Cardiac muscle cell (in vitro differentiated cells and primary cell): ENCODE results near the gene CYP3A7. TPM values are rescaled to one million over a fixed set of nuclear protein-coding genes. Genes with fewer than 3 reads are reported as not detected.
"Not testable (repeated sequence)": the region's sequence is repeated elsewhere in the genome, so short reads cannot be mapped to it uniquely, and the experiment has no call there.

Experiments used
- DNase-seq, 2 donors: peaks; one replicate each; pipeline versions ENCODE4 v3.0.0 to v3.0.0-alpha.2; 2010 to 2017; ENCODE audit warnings: low read depth in 1 of 2, low spot score in 1 of 2
- H3K27ac ChIP-seq: fragments of 200-600 bp; sonication (generic); 2 replicates; pipeline ENCODE4 v1.5.1; 2016
- H3K27me3 ChIP-seq: fragments of 200-600 bp; sonication (generic); 2 replicates; pipeline ENCODE4 v1.6.0; 2016; ENCODE audit warnings: control low read depth
- H3K36me3 ChIP-seq: fragments of 200-600 bp; sonication (generic); 2 replicates; pipeline ENCODE4 v1.5.1; 2016; ENCODE audit warnings: control low read depth
- H3K4me1 ChIP-seq: fragments of 200-600 bp; sonication (generic); 2 replicates; pipeline ENCODE4 v1.8.1; 2017; ENCODE audit warnings: low read depth, mild to moderate bottlenecking, mixed run types
- H3K4me3 ChIP-seq: fragments of 200-600 bp; sonication (generic); 2 replicates; pipeline ENCODE4 v1.5.1; 2016; ENCODE audit warnings: mild to moderate bottlenecking
- H3K9me3 ChIP-seq: fragments of 200-600 bp; sonication (generic); 2 replicates; pipeline ENCODE4 v1.5.1; 2017; ENCODE audit warnings: low read depth, mild to moderate bottlenecking, control low read depth
- polyA plus RNA-seq: library from polyadenylated mRNA; unstranded; fragments of >200 nt; fragmentation: Nextera tagmentation; extraction: Ambion mirVana; gene quantifications from 2 replicates; pipeline ENCODE4 v1.2.1, GENCODE V29; 2016
- total RNA-seq: library from RNA; depleted of rRNA; stranded (reverse); fragments of >200 nt; gene quantifications from 2 replicates; pipeline ENCODE4 v1.2.3, GENCODE V29; 2016
- TF ChIP-seq, protein P1 (sequence below): IDR thresholded peaks from 2 replicates; pipeline ENCODE4 v1.5.1; 2012; ENCODE audit warnings: low read depth, mild to moderate bottlenecking, low read length

The CYP3A7 gene
- total and polyA plus RNA-seq, 2 experiments from 2014 or later, result 0.51 TPM; not detected in 1

GRCh38 chr7:99707096-99707495 is 27.9 kb downstream of the CYP3A7 start:
- H3K27me3 ChIP-seq, result no peaks in the 10 kb centered on the region
- H3K36me3 ChIP-seq, result no peaks in the 10 kb centered on the region
- no peak overlapping the region for H3K27ac ChIP-seq
- TF ChIP-seq, protein P1, sequence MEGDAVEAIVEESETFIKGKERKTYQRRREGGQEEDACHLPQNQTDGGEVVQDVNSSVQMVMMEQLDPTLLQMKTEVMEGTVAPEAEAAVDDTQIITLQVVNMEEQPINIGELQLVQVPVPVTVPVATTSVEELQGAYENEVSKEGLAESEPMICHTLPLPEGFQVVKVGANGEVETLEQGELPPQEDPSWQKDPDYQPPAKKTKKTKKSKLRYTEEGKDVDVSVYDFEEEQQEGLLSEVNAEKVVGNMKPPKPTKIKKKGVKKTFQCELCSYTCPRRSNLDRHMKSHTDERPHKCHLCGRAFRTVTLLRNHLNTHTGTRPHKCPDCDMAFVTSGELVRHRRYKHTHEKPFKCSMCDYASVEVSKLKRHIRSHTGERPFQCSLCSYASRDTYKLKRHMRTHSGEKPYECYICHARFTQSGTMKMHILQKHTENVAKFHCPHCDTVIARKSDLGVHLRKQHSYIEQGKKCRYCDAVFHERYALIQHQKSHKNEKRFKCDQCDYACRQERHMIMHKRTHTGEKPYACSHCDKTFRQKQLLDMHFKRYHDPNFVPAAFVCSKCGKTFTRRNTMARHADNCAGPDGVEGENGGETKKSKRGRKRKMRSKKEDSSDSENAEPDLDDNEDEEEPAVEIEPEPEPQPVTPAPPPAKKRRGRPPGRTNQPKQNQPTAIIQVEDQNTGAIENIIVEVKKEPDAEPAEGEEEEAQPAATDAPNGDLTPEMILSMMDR, result no peak
- DNase-seq, result peak in 1 of 2 donors; percentile 13
- no peak overlapping the region for H3K4me3 ChIP-seq
- no peaks in the 10 kb centered on the region for H3K9me3 ChIP-seq
- no peaks in the 10 kb centered on the region for H3K4me1 ChIP-seq

- Histone ChIP-seq H3K27ac (no peak overlapping the region), H3K27me3 (no peaks in the 10 kb centered on the region), H3K9me3 (no peaks in the 10 kb centered on the region), H3K36me3 (no peaks in the 10 kb centered on the region), H3K4me3 (no peak overlapping the region), H3K4me1 (peaks cover 10% of the 10 kb centered on the region)
- TF ChIP-seq, protein P1, result no peak
- no peak for DNase-seq
Measured at GRCh38 chr7:99699946-99700345, 35.0 kb downstream of the CYP3A7 start.

DNA sequence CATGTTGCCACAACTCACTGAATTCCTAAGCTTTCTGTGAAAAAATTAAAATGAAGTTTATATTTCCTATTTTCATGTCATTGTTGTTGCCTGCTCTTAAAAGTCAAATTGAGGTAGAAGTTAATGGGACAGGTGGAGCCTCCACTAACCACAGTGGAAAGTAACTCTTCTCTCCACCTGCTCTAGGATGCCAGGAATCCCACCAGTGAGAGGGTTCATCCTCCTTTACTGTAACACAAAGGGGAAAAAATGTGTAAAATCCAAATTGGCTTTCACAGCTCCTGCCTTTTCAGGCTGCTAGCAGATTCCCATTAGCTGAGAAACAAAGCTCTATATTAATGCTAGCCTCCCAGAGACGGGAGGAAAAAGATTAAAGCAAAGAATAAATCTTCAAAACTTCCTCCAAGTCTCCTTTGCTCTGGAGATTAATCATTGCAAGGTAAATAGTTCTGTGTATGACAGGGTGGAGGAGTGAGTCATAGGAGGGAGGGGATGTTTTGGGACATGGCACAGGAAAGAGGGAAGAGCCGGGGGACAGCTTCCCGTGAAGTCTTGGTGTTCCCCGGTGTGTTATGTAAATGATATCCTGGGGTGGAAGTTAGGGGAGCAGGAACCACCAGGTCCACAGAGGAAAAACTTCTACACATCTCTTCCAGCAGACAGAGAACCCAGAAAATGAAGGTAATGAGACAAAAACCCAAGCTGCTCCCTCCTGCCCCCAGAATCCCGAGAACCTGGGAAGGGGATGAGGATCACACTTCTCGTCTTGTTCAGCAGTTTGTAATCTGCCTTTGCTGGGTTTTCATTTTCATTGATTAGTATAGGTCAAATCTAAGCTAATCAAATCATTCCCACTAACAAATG is 35.9 kb downstream of the CYP3A7 start:
- not testable (repeated sequence) for H3K4me3 ChIP-seq, H3K27me3 ChIP-seq, H3K27ac ChIP-seq, H3K9me3 ChIP-seq, DNase-seq, H3K36me3 ChIP-seq
- peaks cover 19% of the 10 kb centered on the region for H3K4me1 ChIP-seq

DNA sequence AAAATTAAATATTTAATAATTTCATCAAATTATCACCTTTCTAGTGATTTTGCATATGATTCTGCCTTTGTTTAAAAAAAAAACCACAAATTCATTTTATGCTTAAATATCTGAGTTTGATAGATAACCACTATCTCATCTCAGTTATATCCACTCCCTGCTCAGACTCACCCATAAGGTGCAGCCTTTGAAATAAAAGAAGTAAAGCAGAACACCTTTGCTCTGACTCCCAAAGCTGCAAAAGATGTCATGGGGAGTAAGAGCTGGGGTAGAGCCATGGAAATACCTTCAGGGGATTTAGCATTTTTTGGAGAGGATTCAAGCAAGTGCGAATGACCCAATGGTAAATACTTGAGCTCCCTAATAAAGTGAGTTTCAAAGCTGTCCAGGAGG is 40.1 kb downstream of the CYP3A7 start:
- H3K4me1 ChIP-seq, result peaks cover 32% of the 10 kb centered on the region
- H3K4me3 ChIP-seq, result no peak overlapping the region
- no peaks in the 10 kb centered on the region for H3K9me3 ChIP-seq
- no peak overlapping the region for H3K27ac ChIP-seq
- H3K36me3 ChIP-seq, result no peaks in the 10 kb centered on the region
- no peaks in the 10 kb centered on the region for H3K27me3 ChIP-seq
- TF ChIP-seq, protein P1, result no peak
- no peak for DNase-seq

DNA sequence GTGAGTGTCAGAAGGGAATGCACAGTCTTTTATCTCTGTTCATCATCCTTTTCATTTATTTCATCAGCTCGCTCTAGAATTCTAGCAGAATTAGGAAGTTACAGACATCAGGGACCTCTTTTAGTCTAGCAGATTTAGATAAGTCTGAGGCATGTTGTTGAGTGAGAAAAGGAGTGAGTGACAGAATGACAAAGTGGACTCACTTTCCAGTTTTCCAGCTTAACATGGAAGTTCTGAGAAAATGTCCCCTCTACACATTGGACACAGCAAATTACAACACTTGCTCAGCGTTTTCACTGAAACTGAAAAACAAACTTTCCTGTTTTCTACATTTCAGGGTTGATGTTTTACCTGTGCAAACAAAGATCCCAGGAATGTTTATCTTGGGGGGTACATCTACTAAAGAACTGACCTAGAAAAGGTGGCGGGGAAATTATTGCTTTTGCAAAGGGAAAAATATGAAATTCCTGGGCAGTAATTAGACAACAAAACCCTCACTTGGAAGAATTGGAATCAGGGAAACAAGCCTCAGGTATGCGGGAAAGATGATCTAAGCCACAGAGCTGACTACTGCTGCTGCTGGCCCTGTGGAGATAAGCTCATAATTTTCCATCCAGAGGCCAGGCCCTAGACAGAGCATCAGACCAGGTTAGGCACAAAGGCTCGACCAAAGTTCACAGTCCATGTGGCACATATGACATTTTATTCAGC is 40.6 kb downstream of the CYP3A7 start:
- peak in 1 of 2 donors; percentile 32 for DNase-seq
- Histone ChIP-seq H3K4me3 (no peak overlapping the region), H3K36me3 (no peaks in the 10 kb centered on the region), H3K4me1 (peaks cover 32% of the 10 kb centered on the region), H3K27ac (peak overlapping the region; percentile 91), H3K9me3 (no peaks in the 10 kb centered on the region), H3K27me3 (no peaks in the 10 kb centered on the region)
- TF ChIP-seq, protein P1, result no peak
